ENCODE measurements around the gene FAM72A.
A peak's percentile ranks its signal among the peaks of the same experiment; 100 is the strongest.
"Not testable (repeated sequence)": the region's sequence is repeated elsewhere in the genome, so short reads cannot be mapped to it uniquely, and the experiment has no call there.

The FAM72A gene

DNA sequence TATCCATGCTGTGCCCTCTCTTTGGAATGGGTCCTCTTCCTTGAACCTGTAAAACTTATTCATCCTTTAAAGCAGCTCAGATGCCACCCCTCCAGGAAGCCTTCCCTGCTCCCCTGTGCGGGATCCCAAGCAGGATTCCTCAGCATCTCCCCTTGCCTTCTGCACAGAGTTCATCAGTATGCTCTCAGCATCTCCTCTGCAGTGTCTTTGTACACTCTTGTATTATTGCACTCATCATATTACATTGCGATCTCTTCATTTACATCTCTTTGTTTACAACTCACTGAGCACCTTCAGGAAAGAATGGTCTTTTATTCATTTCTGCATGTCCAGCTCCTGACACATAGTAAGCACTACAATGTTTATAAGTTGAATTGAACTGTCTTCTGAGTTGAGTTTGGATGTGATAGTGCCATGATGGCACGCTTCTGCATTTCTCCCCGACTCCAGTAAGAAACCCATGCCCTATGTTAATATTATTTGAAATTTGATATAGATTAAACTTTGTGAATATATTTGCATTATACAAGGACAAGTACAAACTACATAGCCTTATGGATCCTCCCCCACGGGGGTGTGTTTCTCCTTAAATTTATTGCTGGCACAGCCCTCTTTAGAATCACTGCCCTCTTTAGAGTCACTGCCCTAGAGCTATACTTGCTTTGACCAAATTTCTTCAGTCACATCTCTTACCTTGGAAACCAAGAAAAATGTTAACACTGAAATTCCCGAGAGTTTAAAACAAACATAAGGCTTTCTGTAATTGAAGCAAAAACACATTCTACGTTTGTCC lies 13.2 kb upstream of the FAM72A start:
- not testable (repeated sequence) for DNase-seq

DNA sequence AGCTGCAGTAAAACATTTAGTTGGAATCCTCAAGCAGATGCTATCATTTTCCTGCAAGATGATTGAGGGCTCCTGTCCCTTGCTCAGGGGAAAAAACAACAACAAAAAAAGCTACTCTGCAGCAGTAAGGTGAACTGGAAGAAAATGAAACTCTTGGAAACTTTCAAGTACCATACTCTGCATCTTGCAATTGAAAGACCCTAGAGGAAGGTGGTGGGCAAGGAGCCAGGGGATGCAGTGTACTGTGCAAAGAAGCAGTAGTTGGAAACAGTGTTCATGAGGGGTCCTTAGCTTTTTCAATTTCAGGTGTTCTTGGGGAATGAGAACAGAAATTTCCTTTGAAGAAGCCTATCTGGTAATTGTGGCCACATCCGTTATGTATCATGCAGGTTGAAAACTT lies 8.2 kb upstream of the FAM72A start:
- not testable (repeated sequence) for DNase-seq

DNA sequence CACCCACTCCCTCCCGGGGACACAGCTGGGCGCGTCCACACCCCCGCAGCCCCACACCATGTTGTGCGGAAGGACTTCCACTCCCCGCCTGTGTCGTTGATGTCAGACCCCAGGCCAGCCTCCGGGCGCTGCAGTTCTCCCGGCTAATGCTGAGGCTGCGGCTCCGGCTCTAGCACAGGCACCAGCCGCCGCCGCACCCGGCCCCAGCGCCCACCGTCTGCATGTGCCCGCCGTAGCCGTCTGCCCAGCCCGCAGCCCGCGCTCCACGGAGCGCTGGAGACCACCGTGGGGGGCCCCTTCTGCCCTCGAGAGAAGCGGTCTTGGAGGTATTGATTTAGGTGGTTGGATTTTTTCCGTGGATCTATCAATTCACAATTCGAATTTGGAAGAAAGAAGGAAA lies 2.9 kb upstream of the FAM72A start:
- DNase-seq, result not testable (repeated sequence)

DNA sequence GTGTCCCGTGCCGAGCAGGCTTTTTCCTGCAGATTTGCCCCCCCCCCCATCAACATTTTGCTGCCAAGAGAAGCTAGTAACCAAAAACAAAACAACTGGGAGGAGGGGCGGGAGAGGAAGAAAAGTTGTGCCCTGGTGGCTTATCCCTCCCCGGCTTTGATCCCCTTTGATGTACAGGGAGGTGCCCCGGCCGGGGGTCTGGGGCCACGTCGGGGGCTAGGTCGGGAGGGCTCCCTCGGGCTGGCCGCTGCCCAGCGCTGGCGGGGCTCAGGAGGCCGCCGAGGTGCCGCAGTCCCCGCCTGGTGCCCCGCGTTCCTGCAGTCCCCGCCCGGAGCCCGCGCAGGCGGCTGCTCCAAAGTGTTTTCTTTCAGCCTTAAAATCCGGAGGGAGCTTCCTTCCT lies 2.2 kb upstream of the FAM72A start:
- not testable (repeated sequence) for DNase-seq

DNA sequence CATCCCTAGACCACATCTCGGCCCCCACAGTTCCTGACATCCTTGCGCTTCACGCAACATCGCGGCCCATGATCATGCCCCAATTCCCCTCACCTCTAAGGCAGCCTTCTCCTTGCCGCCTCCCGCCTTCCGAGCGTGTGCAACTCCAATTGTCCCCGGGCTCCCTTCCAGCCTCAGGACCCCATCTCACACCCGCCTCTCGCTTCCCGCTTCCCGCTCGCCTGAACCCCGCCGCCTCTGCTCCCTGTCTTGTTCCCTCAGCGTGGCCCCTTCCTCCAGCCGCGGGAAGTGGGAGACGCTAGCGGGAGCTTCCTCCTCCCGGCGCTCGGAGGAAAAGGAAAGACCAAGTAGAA lies 1.5 kb upstream of the FAM72A start:
- not testable (repeated sequence) for DNase-seq

DNA sequence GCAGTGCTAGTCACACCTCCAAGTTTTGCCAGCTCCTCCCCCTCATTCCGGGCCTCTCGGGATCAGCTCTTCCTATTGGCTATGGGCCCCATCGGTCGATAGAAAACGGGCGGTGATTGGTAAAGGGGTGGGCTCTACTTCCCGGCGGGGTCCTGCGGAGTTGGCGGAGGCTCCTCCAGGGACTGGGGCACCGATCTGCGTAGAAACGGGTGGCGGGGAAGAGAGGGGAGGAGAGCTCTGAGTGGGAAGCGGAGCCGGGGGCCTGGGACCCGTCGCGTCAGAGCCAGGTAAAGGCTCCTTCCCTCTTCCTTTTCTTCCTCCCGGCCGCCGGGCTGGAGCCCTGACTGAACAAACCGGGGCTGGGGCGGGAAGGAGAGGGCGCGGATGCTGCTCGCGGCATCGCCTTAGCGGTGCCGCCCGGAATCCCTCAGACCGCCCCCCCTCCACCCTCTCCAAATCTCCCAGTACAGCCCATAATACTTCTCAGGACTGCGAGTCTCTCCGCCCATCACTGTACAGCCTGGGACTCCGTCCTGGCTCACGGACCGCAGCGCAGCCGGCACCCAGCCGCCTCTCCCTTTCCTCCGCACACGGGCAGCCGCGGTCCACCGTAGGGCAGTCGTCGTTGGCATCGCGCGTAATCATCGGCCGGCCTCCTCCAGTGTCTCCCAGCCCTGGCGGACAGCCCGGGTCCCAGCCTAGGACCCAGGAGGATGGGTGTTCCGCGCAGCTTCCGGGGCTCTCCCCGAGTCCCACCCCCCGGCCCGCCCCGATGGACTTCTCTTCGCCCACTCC lies 922 bp upstream of the FAM72A start, which contains the start of gene SRGAP2:
TSS of gene SRGAP2 (plus strand) at position 178 of the 795 bp plus-strand sequence. CDS start 2,430 bp downstream, outside the sequence.
- not testable (repeated sequence) for DNase-seq

DNA sequence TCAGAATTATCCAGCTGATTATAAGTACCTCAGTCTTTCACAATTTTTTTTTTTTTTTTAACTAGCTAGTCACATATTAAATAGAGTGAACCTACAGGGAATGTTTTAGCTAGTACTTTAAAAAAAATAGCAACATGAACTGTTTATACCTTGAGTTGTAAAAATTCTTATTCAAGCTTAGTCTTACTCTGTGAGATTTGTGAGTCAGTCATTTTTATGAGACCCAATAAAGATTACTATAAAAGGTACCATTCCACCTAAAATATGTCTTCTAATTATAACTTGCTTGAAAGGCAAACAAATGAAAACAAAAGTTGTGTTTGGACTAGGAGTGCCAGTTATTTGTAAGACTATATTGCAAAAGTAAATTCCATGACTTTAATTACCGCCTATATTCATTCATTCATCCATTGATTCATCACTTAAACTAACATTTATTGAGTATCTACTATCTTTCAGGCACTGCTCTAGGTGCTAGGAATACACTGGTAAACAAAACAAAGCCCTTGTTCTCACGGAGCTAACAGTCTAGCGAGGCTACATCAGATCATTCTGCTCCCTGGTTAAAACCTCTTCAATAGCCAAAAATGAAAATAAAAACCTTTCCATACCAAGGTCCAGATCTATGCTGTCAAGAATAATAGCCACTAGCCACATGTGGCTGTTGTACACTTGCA lies 5.8 kb downstream of the FAM72A start:
- DNase-seq, result not testable (repeated sequence)

DNA sequence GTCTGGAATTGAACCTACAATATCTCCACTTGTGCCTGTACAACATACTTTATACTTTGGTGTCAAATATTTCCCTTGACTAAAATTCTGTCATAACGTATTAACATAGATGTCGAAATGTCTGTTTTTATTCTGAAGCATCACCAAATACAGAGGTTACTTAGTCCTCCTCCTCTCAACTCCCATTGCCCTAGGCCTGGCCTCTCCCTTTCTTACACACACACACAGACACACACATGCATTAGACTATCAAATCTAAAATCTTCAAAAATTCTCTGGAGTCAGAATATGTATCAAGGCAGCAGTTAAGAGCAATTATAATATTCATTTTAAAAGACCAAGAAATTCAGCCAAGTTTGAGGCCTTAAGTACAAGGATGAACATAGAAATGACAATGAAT lies 7.5 kb downstream of the FAM72A start:
- DNase-seq, result not testable (repeated sequence)

DNA sequence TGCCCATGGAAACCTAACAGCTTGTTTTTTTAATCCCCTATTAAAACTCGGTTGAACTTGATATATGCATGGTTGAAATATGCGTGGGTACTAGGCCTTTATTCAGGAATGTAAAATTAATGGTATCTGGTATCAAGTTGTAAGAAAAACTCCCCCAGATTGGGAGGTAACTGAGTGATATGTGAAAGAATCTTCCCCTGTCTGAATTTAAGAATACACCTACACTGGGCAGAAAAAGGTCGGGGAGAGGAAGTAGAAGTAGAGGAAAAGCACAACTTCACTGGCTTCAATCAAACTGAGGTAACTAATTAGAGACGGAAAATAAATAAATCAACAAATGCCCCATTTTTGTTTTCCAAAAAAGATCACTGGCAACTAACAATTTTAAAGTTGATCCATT lies 15.8 kb downstream of the FAM72A start:
- not testable (repeated sequence) for DNase-seq

DNA sequence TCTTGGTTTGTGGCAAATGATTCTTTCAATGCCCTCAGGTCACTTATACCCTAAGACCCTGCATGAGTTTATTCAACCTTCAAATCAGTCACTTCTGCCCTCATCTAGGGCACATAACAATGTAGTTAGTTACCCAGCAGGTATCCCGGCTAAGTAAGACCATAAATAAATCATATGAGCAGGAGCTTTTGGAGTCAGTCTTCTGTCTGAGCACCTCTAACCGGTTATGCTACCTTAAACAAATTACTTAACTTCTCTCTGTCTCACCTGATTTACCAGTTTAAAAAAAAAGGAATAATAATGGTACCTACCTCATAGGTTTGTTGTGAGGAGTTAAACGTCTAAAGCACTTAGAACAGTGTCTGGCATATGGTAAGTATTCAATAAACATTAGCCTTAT lies 16.9 kb downstream of the FAM72A start:
- not testable (repeated sequence) for DNase-seq

DNA sequence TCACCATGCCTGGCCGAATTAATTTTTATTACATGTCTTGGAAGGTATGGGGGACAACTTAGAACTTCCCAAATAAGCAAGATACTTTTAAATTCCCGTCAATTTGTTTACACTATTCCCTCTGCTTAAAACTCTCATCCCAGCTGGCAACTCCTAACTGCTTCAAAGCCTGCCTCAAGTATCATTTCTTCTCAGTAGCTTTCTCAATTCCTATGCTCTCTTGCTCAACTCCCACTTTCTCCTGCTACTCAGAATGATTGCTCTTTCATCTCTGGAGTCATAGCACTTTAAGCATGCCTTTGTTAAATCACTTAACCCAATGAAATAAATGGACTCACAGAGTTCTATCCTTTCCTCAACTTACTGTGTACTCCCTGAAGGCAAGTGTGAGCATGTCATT lies 18.9 kb downstream of the FAM72A start:
- DNase-seq, result not testable (repeated sequence)

DNA sequence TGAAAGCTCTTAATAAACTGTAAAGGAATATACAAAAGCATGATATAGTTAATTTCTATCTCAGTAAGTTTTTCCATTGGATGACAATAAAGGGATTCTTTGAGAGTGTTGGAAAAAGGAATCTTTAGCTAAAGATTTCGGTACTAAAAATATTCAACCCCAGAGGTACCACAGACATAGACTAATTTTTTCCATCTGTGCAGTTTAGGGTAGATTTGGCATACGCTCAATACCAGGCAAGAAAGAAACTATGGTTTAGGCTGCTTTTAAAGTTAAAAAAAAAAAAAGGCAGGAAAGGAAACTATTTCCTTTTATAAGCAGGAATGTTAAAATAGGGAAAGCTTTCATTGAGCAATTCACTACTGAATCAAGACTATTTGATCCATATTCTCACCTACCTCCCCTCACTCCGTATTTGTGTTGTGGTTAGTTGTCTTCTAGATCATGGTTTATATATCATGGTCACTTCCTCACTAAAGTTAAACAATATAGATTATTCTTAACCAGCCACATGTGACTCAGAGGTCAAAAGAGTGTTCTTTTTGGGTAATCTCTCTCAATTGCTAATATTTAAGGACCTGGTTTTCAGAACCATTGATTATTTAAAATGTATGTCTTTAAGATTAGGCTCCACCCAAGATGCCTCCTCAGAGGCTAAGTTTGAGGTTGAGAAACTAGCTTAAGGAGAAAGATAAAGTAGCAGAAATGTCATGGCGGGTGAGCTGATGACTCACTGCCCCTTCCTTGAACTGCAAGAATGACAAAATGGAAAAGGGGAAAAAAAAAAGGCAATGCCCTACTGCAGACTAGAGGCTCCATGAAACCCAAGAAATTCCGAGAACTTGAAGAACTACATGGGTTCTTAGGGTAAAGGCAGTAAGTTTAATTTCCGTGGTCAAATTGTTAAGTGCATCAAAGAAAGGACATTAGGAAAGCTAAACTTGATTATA lies 20.0 kb downstream of the FAM72A start:
- DNase-seq, result not testable (repeated sequence)

DNA sequence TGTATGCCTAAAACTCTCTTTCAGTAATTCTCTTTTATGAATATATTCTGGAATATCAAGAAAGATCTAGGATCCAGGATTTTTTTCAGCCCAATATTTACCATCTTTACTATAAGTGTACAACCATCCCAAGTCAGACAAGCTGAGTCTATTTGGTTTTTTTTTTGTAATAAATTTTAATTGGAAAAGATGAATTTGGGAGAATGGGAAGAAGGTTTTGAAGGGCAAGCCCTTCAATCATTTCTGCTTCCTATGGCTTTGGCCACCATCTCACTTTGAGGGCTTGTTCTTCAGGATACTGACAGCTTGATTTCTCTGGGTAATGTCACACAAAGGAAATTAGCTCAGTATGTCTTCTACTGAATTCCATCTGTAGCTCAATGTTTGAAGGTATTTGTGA lies 23.0 kb downstream of the FAM72A start:
- DNase-seq, result not testable (repeated sequence)

DNA sequence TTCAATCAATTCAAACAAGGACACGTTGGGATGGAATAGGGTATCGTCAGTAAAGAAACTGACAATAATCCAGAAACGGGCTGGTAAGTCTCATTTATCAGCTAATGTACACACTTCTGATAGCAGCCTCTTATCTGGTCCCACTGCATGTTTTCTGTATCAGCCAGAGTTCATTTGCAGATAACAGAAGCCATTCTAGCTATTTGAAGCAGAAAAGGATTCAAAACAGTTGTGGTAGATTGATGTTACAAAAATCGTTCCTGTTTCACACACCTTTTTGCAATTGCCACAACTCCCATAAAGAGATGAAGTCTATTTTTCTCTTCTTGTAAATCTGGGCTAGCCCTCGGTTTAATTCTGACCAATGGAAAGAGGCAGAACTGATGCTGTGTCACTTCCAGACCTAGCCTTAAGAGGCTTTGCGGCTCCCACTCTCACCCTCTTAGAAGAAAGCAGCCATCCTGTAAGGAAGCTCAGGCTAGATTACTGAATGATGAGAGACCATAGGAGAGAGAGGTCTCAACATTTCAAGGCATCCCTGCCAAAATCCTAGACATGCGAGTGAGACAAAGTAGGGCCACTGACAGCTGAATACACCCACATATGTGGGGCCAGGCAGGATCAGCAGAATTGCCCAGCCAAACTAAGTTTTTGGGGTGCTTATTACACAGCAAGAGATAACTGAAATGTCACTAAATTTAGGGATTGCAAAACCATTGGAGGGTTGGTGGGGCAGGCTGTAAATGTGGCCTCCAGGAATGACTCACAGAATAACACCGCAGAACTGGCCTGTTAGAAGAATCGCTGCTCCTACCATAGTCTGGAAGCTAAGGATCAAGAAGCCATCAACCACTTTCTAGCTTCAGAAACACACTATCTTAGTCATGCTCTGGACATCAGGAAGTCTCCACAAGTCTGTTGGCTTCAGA lies 24.3 kb downstream of the FAM72A start:
- DNase-seq, result not testable (repeated sequence)

DNA sequence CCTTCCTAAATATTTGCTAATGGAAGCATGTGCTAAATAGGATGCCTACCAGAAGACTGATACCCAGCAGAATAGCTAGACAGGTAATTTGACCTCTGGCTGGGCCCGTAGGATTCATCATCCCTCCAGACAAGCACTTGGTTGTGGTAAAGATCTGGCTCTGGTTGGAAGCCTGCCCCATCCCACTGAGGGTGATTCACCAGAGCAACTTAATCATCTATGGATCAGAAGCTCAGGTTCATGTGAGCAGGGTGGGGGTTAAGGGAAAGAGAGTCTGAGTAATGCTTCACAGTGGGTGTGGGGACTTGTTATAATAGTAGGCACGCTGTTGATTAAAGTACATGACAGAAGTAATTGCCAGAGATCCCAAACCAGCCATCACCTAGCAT lies 26.5 kb downstream of the FAM72A start:
- DNase-seq, result peak; percentile 64

DNA sequence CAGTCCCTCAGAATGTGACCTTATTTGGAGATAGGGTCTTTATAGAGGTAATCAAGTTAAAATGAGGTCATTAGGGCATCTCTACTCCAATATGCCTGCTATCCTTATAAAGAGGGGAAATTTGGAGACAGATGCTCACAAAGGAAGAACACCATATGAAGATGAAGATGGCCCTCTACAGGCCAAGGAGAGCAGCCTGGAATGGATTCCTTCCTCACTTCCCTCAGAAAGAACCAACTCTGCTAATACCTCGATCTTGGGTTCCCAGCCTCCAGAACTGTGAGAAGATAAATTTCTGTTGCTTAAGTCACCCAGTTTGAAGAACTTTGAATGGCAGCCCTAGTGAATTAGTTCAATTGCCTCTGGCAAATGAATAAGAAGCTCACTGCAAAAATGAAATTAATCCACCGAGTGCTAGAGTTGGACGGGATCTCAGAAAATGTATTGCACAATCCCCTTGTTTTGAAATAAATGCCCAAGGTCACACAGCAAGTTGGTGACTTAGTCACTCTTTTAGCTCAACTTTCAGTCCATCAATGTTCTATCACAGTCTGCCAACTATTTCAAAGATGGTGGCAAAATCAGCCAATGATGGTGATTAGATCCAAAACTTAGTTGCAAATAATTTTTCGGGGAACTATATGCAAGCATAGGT lies 27.1 kb downstream of the FAM72A start:
- DNase-seq, result not testable (repeated sequence)

DNA sequence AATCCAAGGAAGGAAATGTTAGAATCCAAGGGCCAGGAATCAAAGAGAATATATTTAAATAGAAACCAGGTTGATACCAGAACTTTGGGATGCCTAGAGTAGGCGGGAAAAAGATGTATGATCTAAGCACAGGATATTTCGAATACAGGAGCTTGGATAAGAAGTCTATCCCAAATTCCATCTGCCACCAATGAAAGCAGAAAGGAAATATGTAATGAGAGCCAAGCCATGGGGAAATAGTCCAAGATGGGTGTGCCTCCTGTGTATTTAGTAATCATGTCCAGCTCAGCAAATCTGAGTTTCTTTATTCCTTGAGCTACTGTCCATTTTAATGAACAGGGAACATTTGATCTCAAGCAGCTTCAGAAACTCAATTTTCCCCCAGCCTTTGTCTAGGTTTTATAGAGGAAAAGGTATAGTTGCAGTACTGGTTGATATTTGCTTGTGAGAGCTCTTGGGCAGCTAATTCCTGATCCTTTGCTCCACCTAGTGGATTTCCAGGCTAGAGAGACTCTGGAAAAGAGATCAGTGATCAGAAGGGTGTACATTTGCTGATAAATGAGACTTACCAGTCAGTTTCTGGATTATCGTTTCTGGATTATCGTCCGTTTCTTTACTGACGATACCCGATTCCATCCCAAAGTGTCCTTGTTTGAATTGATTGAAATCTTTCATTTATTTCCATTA lies 28.3 kb downstream of the FAM72A start:
- not testable (repeated sequence) for DNase-seq

DNA sequence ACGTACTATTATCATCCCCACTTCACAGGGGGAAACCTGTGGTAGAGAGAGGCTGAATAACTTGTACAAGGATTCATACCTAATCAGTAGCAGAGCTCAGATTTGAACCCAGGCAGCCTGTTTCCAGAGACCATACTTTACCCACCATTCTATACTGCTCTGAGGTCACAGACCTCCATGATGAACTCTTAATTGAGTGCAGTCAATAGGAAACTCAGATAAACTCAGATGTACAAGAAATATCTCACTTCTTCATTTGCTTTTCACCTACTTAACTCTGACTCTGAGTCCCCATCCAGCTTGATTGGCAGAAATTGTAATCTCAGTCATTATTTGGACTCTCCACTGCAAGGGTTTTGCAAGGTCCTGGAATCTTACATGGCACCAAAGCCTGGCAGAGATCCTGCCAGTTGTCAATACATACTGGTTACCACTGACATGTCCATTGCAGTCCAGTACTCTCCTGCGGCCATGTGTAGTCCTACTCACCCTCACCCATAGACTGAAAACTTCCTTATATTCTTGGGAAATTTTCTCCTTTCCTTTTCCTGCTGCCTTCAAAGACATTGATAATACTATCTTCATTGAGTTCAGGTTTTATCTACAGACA lies 29.4 kb downstream of the FAM72A start:
- DNase-seq, result not testable (repeated sequence)

DNA sequence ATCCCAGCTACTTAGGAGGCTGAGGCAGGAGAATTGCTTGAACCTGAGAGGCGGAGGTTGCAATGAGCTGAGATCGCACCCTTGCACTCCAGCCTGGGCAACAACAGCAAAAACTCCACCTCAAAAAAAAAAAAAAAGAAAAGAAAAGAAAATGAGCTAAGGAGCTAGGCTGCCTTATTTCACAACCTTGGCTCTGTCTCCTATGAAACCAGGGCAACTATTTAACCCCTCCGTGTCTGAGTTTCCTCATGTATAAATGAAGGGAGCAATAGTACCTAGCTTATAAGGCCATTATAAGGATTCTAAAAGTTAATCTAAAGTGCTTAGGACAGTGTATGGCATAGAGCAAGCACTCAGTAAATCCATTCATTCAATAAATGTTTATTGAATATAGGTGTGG lies 32.8 kb downstream of the FAM72A start:
- DNase-seq, result not testable (repeated sequence)

Data from kidney glomerular epithelial cell (primary cell).